ENCODE data around the gene MINK1. TPM values are rescaled to one million over a fixed set of nuclear protein-coding genes. Genes with fewer than 3 reads are reported as not detected.

MINK1 gene
- total RNA-seq, 1 donor from 2014 or later, result 139 TPM

DNA sequence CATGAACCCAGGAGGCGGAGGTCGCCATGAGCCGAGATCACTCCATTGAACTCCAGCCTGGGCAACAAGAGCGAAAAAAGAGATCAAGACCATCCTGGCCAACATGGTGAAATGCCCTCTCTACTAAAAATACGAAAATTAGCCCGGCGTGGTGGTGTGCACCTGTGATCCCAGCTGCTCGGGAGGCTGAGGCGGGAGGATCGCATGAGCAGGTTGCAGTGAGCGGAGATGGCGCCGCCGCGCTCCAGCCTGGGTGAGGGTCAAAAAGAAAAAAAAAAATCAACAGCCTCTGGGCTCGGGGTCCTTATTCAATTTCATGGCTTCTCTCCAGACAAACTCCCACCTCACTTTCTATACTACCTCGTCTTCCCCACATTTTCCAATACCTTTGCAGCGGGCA, 95.7 kb downstream of the MINK1 start:
- no peaks in the 10 kb centered on the region for H3K36me3 Mint-ChIP-seq (ENCODE audit: insufficient read depth)
- H3K27ac Mint-ChIP-seq, result no peak overlapping the region
- H3K27me3 Mint-ChIP-seq, result no peaks in the 10 kb centered on the region
- H3K9me3 Mint-ChIP-seq (ENCODE audit: low read depth), result no peaks in the 10 kb centered on the region
- TF ChIP-seq, protein P1, sequence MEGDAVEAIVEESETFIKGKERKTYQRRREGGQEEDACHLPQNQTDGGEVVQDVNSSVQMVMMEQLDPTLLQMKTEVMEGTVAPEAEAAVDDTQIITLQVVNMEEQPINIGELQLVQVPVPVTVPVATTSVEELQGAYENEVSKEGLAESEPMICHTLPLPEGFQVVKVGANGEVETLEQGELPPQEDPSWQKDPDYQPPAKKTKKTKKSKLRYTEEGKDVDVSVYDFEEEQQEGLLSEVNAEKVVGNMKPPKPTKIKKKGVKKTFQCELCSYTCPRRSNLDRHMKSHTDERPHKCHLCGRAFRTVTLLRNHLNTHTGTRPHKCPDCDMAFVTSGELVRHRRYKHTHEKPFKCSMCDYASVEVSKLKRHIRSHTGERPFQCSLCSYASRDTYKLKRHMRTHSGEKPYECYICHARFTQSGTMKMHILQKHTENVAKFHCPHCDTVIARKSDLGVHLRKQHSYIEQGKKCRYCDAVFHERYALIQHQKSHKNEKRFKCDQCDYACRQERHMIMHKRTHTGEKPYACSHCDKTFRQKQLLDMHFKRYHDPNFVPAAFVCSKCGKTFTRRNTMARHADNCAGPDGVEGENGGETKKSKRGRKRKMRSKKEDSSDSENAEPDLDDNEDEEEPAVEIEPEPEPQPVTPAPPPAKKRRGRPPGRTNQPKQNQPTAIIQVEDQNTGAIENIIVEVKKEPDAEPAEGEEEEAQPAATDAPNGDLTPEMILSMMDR (IDR thresholded peaks at IDR 0.05; ENCODE audit: unreplicated experiment), result no peak
- H3K4me3 Mint-ChIP-seq (ENCODE audit: low read depth), result no peak overlapping the region
- no peak for DNase-seq (ENCODE audit: low spot score, unreplicated experiment)
- H3K4me1 Mint-ChIP-seq (ENCODE audit: low read depth), result peaks cover 3% of the 10 kb centered on the region

DNA sequence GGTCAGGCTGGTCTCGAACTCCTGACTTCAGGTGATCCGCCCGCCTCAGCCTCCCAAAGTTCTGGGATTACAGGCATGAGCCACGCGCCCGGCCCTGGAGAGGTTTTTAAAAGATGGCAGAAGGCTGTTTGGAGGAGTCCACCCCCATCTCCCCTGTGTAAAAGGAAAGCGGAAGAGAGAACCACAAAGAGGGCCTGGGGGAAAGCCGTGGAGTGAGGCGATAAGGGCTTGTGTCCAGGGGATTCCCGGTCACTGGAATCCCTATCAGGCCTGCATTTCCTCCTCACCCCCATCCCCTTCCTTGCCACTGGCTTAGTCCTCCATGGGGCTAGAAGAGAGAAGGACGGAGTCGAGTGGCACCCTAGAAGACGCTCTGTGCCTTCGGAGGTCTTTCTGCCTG, 98.8 kb downstream of the MINK1 start, which contains the start of gene GP1BA:
TSS of gene GP1BA (plus strand) at position 315 of the 400 bp plus-strand sequence. CDS start 328 bp downstream, outside the sequence.
- Mint-ChIP-seq H3K27me3 (no peaks in the 10 kb centered on the region), H3K9me3 (ENCODE audit: low read depth) (no peaks in the 10 kb centered on the region), H3K4me1 (ENCODE audit: low read depth) (no peaks in the 10 kb centered on the region), H3K4me3 (ENCODE audit: low read depth) (no peak within 1 kb of the TSS), H3K36me3 (ENCODE audit: insufficient read depth) (no peaks in the 10 kb centered on the region), H3K27ac (no peak within 1 kb of the TSS)
- DNase-seq (ENCODE audit: low spot score, unreplicated experiment), result no peak
- TF ChIP-seq, protein P1 (IDR thresholded peaks at IDR 0.05; ENCODE audit: unreplicated experiment), result no peak

DNA sequence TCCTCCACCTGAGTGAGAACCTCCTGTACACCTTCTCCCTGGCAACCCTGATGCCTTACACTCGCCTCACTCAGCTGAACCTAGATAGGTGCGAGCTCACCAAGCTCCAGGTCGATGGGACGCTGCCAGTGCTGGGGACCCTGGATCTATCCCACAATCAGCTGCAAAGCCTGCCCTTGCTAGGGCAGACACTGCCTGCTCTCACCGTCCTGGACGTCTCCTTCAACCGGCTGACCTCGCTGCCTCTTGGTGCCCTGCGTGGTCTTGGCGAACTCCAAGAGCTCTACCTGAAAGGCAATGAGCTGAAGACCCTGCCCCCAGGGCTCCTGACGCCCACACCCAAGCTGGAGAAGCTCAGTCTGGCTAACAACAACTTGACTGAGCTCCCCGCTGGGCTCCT, 99.6 kb downstream of the MINK1 start:
- H3K27me3 Mint-ChIP-seq, result no peaks in the 10 kb centered on the region
- H3K36me3 Mint-ChIP-seq (ENCODE audit: insufficient read depth), result peaks cover 3% of the 10 kb centered on the region
- TF ChIP-seq, protein P1 (IDR thresholded peaks at IDR 0.05; ENCODE audit: unreplicated experiment), result no peak
- H3K4me1 Mint-ChIP-seq (ENCODE audit: low read depth), result no peaks in the 10 kb centered on the region
- no peak for DNase-seq (ENCODE audit: low spot score, unreplicated experiment)
- no peak overlapping the region for H3K27ac Mint-ChIP-seq
- no peak overlapping the region for H3K4me3 Mint-ChIP-seq (ENCODE audit: low read depth)
- H3K9me3 Mint-ChIP-seq (ENCODE audit: low read depth), result no peaks in the 10 kb centered on the region

DNA sequence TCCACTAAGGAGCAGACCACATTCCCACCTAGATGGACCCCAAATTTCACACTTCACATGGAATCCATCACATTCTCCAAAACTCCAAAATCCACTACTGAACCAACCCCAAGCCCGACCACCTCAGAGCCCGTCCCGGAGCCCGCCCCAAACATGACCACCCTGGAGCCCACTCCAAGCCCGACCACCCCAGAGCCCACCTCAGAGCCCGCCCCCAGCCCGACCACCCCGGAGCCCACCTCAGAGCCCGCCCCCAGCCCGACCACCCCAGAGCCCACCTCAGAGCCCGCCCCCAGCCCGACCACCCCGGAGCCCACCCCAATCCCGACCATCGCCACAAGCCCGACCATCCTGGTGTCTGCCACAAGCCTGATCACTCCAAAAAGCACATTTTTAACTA, 100.5 kb downstream of the MINK1 start:
- TF ChIP-seq, protein P1 (IDR thresholded peaks at IDR 0.05; ENCODE audit: unreplicated experiment), result no peak
- no peak overlapping the region for H3K4me3 Mint-ChIP-seq (ENCODE audit: low read depth)
- no peaks in the 10 kb centered on the region for H3K9me3 Mint-ChIP-seq (ENCODE audit: low read depth)
- peaks cover 4% of the 10 kb centered on the region for H3K36me3 Mint-ChIP-seq (ENCODE audit: insufficient read depth)
- H3K27me3 Mint-ChIP-seq, result no peaks in the 10 kb centered on the region
- H3K27ac Mint-ChIP-seq, result no peak overlapping the region
- no peak for DNase-seq (ENCODE audit: low spot score, unreplicated experiment)
- H3K4me1 Mint-ChIP-seq (ENCODE audit: low read depth), result peaks cover 4% of the 10 kb centered on the region

DNA sequence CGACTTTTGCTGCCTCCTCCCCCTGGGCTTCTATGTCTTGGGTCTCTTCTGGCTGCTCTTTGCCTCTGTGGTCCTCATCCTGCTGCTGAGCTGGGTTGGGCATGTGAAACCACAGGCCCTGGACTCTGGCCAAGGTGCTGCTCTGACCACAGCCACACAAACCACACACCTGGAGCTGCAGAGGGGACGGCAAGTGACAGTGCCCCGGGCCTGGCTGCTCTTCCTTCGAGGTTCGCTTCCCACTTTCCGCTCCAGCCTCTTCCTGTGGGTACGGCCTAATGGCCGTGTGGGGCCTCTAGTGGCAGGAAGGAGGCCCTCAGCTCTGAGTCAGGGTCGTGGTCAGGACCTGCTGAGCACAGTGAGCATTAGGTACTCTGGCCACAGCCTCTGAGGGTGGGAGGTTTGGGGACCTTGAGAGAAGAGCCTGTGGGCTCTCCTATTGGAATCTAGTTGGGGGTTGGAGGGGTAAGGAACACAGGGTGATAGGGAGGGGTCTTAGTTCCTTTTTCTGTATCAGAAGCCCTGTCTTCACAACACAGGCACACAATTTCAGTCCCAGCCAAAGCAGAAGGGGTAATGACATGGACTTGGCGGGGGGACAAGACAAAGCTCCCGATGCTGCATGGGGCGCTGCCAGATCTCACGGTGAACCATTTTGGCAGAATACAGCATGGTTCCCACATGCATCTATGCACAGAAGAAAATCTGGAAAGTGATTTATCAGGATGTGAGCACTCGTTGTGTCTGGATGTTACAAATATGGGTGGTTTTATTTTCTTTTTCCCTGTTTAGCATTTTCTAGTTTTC, 101.2 kb downstream of the MINK1 start:
- Mint-ChIP-seq H3K27ac (peak overlapping the region; percentile 81), H3K4me3 (ENCODE audit: low read depth) (no peak overlapping the region), H3K4me1 (ENCODE audit: low read depth) (peaks cover 9% of the 10 kb centered on the region), H3K27me3 (no peaks in the 10 kb centered on the region), H3K9me3 (ENCODE audit: low read depth) (no peaks in the 10 kb centered on the region), H3K36me3 (ENCODE audit: insufficient read depth) (peaks cover 4% of the 10 kb centered on the region)
- DNase-seq (ENCODE audit: low spot score, unreplicated experiment), result no peak
- TF ChIP-seq, protein P1 (IDR thresholded peaks at IDR 0.05; ENCODE audit: unreplicated experiment), result peak; percentile 38
